AG04450 (cell line): ENCODE results near the gene MUL1. TPM values are rescaled to one million over a fixed set of nuclear protein-coding genes. Genes with fewer than 3 reads are reported as not detected.

Source experiments
- CTCF ChIA-PET: fragments of 300-600, 350-600 bp; formaldehyde crosslinking; extraction: SDS; loops from one replicate; lab custom pipeline; 2022; ENCODE audit warnings: antibody characterized with exemption, inconsistent platforms; lab: Charles Lee
- POLR2A ChIA-PET: fragments of 350-600 bp; formaldehyde crosslinking; extraction: SDS; loops from one replicate; lab custom pipeline; 2021; ENCODE audit warnings: antibody characterized with exemption, inconsistent platforms; lab: Yijun Ruan, JAX
- DNase-seq: peaks from one replicate; pipeline ENCODE4 v3.0.0-alpha.2; 2011; ENCODE audit warnings: low read depth, low spot score
- H3K27ac ChIP-seq: one replicate; pipeline ENCODE4 v1.5.1; 2012; ENCODE audit warnings: low read depth, low read length, control low read depth
- H3K27me3 ChIP-seq: one replicate; pipeline ENCODE4 v1.6.0; 2012; ENCODE audit warnings: low read length; ENCODE audit not compliant: control insufficient read depth, insufficient read depth
- H3K4me3 ChIP-seq: 2 replicates; pipeline ENCODE4 v1.5.1; 2011; ENCODE audit warnings: mild to moderate bottlenecking, low read depth, low read length, control low read depth
- H3K9me3 ChIP-seq: 2 replicates; pipeline ENCODE4 v1.5.1; 2012; ENCODE audit warnings: low read length; ENCODE audit not compliant: control insufficient read depth, insufficient read depth
- CTCF ChIP-seq: IDR thresholded peaks from 2 replicates; pipeline ENCODE4 v1.5.1; 2011; ENCODE audit warnings: low read depth, low read length, control low read depth, inconsistent platforms
- polyA plus RNA-seq: library from polyadenylated mRNA; depleted of rRNA; stranded (reverse); fragments of >200 nt; gene quantifications from 2 replicates; pipeline ENCODE4 v1.2.3, GENCODE V29; 2011

MUL1 gene
- polyA plus RNA-seq, 1 experiment: 23.1 TPM

GRCh38 chr1:20486457-20487235 lies 21.3 kb downstream of the MUL1 start:
- Histone ChIP-seq H3K27ac (peak overlapping the region; percentile 85), H3K4me3 (peak overlapping the region; percentile 88), H3K9me3 (peaks cover 10% of the 10 kb centered on the region; the same call in 1 of the 2 replicates), H3K27me3 (peaks cover 2% of the 10 kb centered on the region)
- no peak for TF ChIP-seq CTCF
- CTCF ChIA-PET: interaction anchor here (1.0 to 1.7 kb wide), 5 partner anchors 8 to 274 kb away, joined by 4 to 7 read pairs (median 5); no protein-coding TSS in a partner anchor
- POLR2A ChIA-PET: interaction anchor here (0.6 to 1.3 kb wide), 8 partner anchors 8 to 976 kb away, joined by 3 to 8 read pairs (median 4); partner anchors contain the start of gene MUL1
- DNase-seq: no peak

DNA sequence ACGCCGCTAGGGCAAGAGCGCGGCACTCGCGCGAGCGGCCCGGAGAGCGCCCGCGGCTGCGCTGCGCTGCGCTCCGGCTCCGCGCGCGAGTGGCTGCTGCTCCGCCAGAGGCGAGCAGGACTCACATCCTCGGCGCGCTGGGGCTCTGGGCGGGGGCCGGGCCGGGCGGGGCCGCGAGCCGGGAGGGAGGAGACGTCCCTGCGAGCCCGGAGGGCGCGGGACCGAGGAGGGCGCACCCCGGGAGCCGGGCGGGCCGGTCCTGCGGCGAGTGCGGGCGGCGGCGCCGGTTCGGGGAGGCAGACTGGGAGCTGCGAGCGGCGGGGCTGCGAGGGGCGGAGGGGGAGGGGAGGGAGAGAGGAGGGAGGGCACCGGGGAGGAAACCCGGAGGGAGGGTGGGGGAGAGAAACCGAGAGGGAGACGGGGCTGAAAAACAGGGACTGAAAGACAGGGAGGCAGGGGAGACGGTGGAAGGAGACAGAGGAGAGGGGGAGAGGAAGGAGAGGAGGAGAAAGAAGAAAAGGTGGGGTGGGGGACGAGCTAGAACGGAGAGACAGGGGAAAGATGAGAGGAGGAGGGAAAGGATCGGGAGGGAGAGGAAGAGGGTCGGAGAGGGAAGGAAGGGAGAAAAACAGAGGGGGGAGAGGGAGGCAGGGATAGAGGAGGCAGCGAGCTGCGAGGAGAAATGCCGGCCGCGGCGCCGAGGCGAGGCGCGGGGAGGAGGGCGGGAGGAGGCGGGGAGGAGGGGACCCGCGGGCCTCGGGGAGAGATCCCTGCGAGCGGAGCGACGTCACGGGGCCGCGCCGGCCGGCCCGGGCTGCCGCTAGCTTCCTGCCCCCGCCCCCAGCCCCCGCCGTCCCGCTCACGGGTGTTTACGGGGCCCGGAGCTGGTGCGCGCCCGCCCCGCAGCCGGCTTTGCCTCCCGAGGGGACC lies 22.2 kb downstream of the MUL1 start, which contains the start of gene CAMK2N1:
Gene CAMK2N1, minus strand, starts transcription at position 684 of the 930 bp plus-strand sequence. CDS start 831 bp downstream, outside the sequence.
- ChIA-PET CTCF (interaction anchor here (0.6 to 1.5 kb wide), 4 partner anchors 9 to 568 kb away, joined by 4 to 7 read pairs (median 4); no protein-coding TSS in a partner anchor), POLR2A (interaction anchor here (0.6 to 1.3 kb wide), 10 partner anchors 9 to 975 kb away, joined by 3 to 8 read pairs (median 4); partner anchors contain the start of genes MUL1 and OTUD3)
- DNase-seq: no peak
- TF ChIP-seq CTCF: no peak
- Histone ChIP-seq H3K27me3 (peaks cover 2% of the 10 kb centered on the region), H3K4me3 (peak within 1 kb of the TSS; percentile 88), H3K9me3 (peaks cover 10% of the 10 kb centered on the region; the same call in 1 of the 2 replicates), H3K27ac (peak within 1 kb of the TSS; percentile 86)

DNA sequence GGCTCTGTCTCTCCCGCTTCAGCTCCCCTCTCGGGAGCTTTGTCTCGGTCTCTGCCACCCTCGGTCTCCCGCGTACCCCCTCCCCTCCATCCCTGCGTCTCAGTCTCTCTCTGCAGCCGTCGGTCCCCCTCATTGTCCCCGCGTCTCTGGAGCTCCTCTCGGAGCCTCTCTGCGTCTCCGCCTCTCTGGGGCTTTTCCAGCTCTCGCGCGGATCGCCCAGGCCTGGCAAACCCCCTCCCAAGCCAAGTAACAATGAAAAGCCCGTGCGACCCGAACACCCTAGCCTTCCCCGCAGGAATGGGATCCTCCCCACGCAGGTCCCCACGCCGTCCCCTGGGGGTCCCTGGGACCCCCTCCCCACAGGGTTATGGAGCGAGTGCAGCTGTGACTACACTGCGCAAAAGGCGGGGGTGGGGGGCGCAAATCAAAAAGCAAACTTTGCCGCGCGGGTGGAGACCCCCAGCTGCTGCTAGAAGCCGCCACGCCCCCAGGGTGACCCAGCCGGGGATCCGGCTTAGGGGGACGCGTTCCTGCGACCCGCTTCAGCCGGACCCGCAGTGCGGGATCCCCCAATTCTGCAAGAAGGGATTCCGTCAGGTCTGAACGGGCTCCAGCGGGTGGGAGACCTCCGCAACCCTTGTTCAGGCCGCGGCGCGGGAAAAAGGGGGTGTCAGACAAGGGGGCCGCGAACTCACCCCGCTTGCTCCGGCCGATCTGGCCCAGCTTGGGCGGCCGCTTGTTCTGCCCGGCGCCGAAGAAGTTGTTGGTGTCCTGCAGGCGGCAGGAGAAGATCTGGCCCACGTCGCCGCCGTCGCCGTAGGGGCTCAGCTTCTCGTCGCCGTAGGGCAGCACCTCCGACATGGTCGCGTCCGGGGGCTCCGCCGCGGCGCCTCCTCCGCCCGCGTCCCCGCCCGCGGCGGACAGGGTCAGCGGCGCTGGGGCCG lies 23.2 kb downstream of the MUL1 start:
- H3K4me3 ChIP-seq: peak overlapping the region; percentile 88
- POLR2A ChIA-PET: interaction anchor here (0.8 to 2.0 kb wide), 4 partner anchors 10 to 603 kb away, joined by 3 to 16 read pairs (median 4); partner anchors contain the start of genes MUL1 and OTUD3
- CTCF ChIA-PET: interaction anchor here (1.2 kb wide), 1 partner anchor 11 kb away, joined by 3 read pairs; no protein-coding TSS in a partner anchor
- TF ChIP-seq CTCF: no peak
- no peak for DNase-seq
- H3K27ac ChIP-seq: peak overlapping the region; percentile 68
- peaks cover 10% of the 10 kb centered on the region; the same call in 1 of the 2 replicates for H3K9me3 ChIP-seq
- H3K27me3 ChIP-seq: peaks cover 2% of the 10 kb centered on the region

- ChIA-PET POLR2A (interaction anchor here (0.8 to 2.0 kb wide), 7 partner anchors 9 to 157 kb away, joined by 3 to 16 read pairs (median 4); partner anchors contain the start of gene MUL1), CTCF (interaction anchor here (0.7 to 3.2 kb wide), 5 partner anchors 11 to 848 kb away, joined by 3 to 30 read pairs (median 3); no protein-coding TSS in a partner anchor)
Observed at GRCh38 chr1:20483833-20484518, 24.0 kb downstream of the MUL1 start.

More at GRCh38 chr1:20483833-20484518, 24.0 kb downstream of the MUL1 start:
- peak overlapping the region; percentile 68 for H3K27ac ChIP-seq
- peaks cover 10% of the 10 kb centered on the region; the same call in 1 of the 2 replicates for H3K9me3 ChIP-seq
- peak overlapping the region; percentile 88 for H3K4me3 ChIP-seq
- DNase-seq: no peak
- TF ChIP-seq CTCF: no peak
- peaks cover 2% of the 10 kb centered on the region for H3K27me3 ChIP-seq
